H1 (cell line): ENCODE measurements around the gene RER1.

Experiments
- BRCA1 ChIP-seq: IDR thresholded peaks from 2 replicates; pipeline ENCODE4 v1.6.1; 2012; ENCODE audit warnings: low read depth, low read length, improper control_type of control experiment
- CBX5 ChIP-seq: fragments of 300-800, 300-1000 bp; sonication (generic); IDR thresholded peaks from 2 replicates; pipeline ENCODE4 v1.7.1; 2016; ENCODE audit warnings: antibody characterized with exemption, low read length, low read depth
- MAX ChIP-seq: IDR thresholded peaks from 2 replicates; pipeline ENCODE4 v1.6.1; 2012; ENCODE audit warnings: inconsistent platforms
- POLR2A ChIP-seq, 2 experiments: IDR thresholded peaks; 1 replicate in 1 of 2; 2 replicates in 1 of 2; pipeline ENCODE4 v1.6.1; 2011; ENCODE audit warnings: low read depth in 2 of 2, low read length in 2 of 2, mild to moderate bottlenecking in 2 of 2; ENCODE audit errors: control extremely low read depth in 1 of 2

GRCh38 chr1:2430592-2430973, 38.9 kb downstream of the RER1 start:
- no peak for TF ChIP-seq POLR2A (IDR thresholded peaks at IDR 0.05; ENCODE audit: control extremely low read depth in 1 of 2, low read depth in 2 of 2, low read length in 2 of 2)
- TF ChIP-seq CBX5 = no peak
- no peak for TF ChIP-seq MAX
- TF ChIP-seq BRCA1 = no peak
